Bronchial epithelial cell (primary cell): ENCODE measurements around the gene DLG1. TPM values are rescaled to one million over a fixed set of nuclear protein-coding genes. Genes with fewer than 3 reads are reported as not detected.

Experiments used
- DNase-seq: peaks from one replicate; pipeline ENCODE4 v3.0.0-alpha.2; 2010; ENCODE audit warnings: low read depth
- FAIRE-seq: peaks from 2 replicates; lab custom pipeline; 2011; peaks lifted over from hg19 to GRCh38; lab: Jason Lieb, UNC
- H3K27me3 ChIP-seq: 2 replicates; pipeline ENCODE4 v1.5.1; 2011; ENCODE audit warnings: low read length; ENCODE audit not compliant: control insufficient read depth, insufficient read depth
- H3K36me3 ChIP-seq: 2 replicates; pipeline ENCODE4 v1.5.1; 2011; ENCODE audit warnings: low read length; ENCODE audit not compliant: control insufficient read depth, insufficient read depth
- H3K4me3 ChIP-seq: 2 replicates; pipeline ENCODE4 v1.5.1; 2011; ENCODE audit warnings: mild to moderate bottlenecking, low read depth, low read length, control low read depth
- total RNA-seq: library from RNA; depleted of rRNA; stranded (reverse); fragments of >200 nt; gene quantifications from 2 replicates; pipeline ENCODE4 v1.2.1, GENCODE V29; 2014
- TF ChIP-seq, protein P1 (sequence below): IDR thresholded peaks from 2 replicates; pipeline ENCODE4 v1.5.1; 2011; ENCODE audit warnings: mild to moderate bottlenecking, moderate library complexity, low read length, control low read depth, inconsistent platforms; ENCODE audit not compliant: insufficient read depth, severe bottlenecking

The DLG1 gene
- total RNA-seq, 1 donor from 2014 or later = 66.6 TPM

- TF ChIP-seq, protein P1, sequence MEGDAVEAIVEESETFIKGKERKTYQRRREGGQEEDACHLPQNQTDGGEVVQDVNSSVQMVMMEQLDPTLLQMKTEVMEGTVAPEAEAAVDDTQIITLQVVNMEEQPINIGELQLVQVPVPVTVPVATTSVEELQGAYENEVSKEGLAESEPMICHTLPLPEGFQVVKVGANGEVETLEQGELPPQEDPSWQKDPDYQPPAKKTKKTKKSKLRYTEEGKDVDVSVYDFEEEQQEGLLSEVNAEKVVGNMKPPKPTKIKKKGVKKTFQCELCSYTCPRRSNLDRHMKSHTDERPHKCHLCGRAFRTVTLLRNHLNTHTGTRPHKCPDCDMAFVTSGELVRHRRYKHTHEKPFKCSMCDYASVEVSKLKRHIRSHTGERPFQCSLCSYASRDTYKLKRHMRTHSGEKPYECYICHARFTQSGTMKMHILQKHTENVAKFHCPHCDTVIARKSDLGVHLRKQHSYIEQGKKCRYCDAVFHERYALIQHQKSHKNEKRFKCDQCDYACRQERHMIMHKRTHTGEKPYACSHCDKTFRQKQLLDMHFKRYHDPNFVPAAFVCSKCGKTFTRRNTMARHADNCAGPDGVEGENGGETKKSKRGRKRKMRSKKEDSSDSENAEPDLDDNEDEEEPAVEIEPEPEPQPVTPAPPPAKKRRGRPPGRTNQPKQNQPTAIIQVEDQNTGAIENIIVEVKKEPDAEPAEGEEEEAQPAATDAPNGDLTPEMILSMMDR = no peak
Observed at GRCh38 chr3:197001106-197001971, 297.1 kb downstream of the DLG1 start.

DNA sequence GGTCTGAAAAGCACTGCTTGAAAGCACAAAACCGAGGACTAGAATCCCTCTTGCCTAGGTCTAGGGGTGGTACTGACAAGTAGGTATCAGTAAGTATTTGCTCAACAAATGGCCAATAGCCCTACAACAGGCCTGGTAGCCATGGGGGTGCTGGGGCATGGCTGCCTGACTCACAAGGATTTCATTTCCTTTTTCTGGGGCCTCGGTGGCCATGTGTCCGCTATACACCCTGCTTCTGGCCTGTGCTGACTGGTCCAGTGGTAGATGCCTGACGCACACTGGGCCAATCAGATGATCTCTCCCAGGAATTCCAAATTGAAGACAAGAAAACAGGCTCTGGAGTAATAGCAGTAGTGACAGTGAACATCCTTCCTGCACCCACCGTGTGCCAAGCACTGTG lies 298.2 kb downstream of the DLG1 start:
- FAIRE-seq (no peak), DNase-seq (peak; percentile 84)
- no peaks in the 10 kb centered on the region for H3K36me3 ChIP-seq
- H3K4me3 ChIP-seq = no peak overlapping the region
- TF ChIP-seq, protein P1 = no peak
- no peaks in the 10 kb centered on the region for H3K27me3 ChIP-seq

More at GRCh38 chr3:197001106-197001971, 297.1 kb downstream of the DLG1 start:
- Histone ChIP-seq H3K27me3 (no peaks in the 10 kb centered on the region), H3K4me3 (peak overlapping the region; percentile 47), H3K36me3 (no peaks in the 10 kb centered on the region)
- DNase-seq (no peak), FAIRE-seq (no peak)

- TF ChIP-seq, protein P1 = no peak
- H3K36me3 ChIP-seq = no peaks in the 10 kb centered on the region
- FAIRE-seq = no peak
- no peak overlapping the region for H3K4me3 ChIP-seq
- DNase-seq = no peak
- H3K27me3 ChIP-seq = no peaks in the 10 kb centered on the region
Observed at GRCh38 chr3:196998966-196999760, 299.2 kb downstream of the DLG1 start.

DNA sequence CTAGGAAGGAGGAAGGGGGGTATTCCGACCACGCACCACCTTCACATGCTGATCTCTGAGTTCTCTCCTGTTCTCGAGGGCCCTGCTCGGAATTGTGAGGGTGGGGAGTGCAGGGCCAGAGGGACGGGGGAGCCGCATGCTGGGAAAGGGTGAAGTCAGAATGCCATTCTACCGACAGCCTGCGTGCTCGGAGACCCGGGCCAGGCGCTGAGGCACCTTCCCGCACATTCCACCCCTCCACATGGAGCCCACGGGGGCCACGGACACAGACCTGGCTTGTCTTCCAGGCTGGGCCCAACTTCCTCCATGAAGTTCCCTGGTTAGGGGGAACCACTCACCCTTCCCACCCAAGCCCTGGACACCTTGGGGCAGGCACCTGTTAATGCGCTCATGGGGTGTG lies 301.1 kb downstream of the DLG1 start:
- FAIRE-seq = no peak

DNA sequence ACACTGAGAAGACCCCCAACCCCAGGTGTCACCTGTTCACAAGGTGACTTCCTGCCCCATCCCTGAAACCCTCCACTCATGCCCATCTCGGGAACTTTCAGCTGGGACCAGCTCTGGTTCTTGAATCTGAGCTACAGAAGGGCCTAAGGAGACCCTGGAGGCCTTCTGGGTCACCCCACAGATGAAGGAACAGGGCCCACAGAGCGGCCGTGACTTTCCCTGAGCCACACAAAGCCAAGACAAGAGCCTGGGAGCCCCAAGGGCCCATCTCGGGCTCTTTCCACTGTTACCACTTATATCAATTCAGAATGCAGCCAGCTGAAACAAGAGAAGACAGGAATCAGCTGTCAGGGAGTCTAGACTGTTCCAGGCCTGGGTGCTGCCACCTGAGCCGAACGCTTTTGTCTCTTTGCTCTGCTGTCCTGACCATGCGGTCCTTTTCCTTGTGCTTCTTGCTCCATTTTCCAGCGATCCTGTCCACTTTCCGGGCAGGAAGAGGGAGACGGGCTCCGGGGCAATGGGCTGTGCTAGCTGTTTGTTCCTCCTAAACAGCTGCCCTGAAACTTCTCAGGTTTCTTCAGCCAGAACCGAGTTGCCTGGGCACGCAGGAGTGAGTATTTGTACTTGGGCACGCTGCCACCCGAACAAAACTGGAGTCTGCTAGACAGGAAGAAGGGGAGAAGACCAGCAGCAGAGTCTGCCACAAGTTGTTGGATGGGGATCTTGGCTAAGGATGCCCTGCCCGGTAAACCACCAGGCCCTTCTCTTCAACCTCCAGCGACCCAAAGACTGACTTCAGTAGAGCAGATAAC lies 301.8 kb downstream of the DLG1 start:
- H3K36me3 ChIP-seq = no peaks in the 10 kb centered on the region
- H3K27me3 ChIP-seq = no peaks in the 10 kb centered on the region
- no peak overlapping the region for H3K4me3 ChIP-seq
- FAIRE-seq (no peak), DNase-seq (peak; percentile 85)
- TF ChIP-seq, protein P1 = no peak

More for the DNA sequence above, 301.1 kb downstream of the DLG1 start:
- TF ChIP-seq, protein P1 = no peak
- H3K27me3 ChIP-seq = no peaks in the 10 kb centered on the region
- H3K36me3 ChIP-seq = no peaks in the 10 kb centered on the region
- no peak overlapping the region for H3K4me3 ChIP-seq
- DNase-seq = no peak
